Breast epithelium (tissue), 4 donors: ENCODE data around the gene SPATA33. TPM values are rescaled to one million over a fixed set of nuclear protein-coding genes. Genes with fewer than 3 reads are reported as not detected.

Experiments
- DNase-seq, 2 donors: peaks; one replicate each; pipeline ENCODE4 v3.0.0-alpha.2; 2019; ENCODE audit warnings: low spot score in 2 of 2
- H3K27ac ChIP-seq, 2 donors: fragments of 200-600 bp; sonication (generic) in 1 of 2; one replicate each; pipeline ENCODE4 v1.5.1; 2016 to 2019; ENCODE audit warnings: mild to moderate bottlenecking in 1 of 2
- H3K27me3 ChIP-seq, 2 donors: fragments of 200-600 bp; sonication (generic) in 1 of 2; one replicate each; pipeline versions ENCODE4 v1.5.1 to v1.6.0; 2017 to 2019; ENCODE audit warnings: control low read depth in 1 of 2, mild to moderate bottlenecking in 1 of 2
- H3K36me3 ChIP-seq: fragments of 200-600 bp; one replicate; pipeline ENCODE4 v1.5.1; 2019
- H3K4me1 ChIP-seq, 2 donors: fragments of 200-600 bp; sonication (generic); one replicate each; pipeline ENCODE4 v1.5.1; 2016 to 2019; ENCODE audit warnings: control low read depth in 1 of 2
- H3K4me3 ChIP-seq, 3 donors: fragments of 200-600 bp; sonication (generic); 1 replicate in 2 of 3; 2 replicates in 1 of 3; pipeline ENCODE4 v1.5.1; 2016 to 2019; ENCODE audit warnings: mild to moderate bottlenecking in 3 of 3, moderate library complexity in 2 of 3
- H3K9me3 ChIP-seq, 2 donors: fragments of 200-600 bp; sonication (generic) in 1 of 2; one replicate each; pipeline ENCODE4 v1.5.1; 2016 to 2019; ENCODE audit warnings: control low read depth in 1 of 2
- CTCF ChIP-seq, 3 donors: fragments of 450-650 bp; IDR thresholded peaks; one replicate each; pipeline ENCODE4 v1.5.1; 2016 to 2017; ENCODE audit warnings: antibody characterized with exemption in 3 of 3, mild to moderate bottlenecking in 3 of 3, moderate library complexity in 3 of 3
- POLR2A ChIP-seq: fragments of 450-650 bp; IDR thresholded peaks from one replicate; pipeline ENCODE4 v1.6.1; 2016; ENCODE audit warnings: antibody characterized with exemption, mild to moderate bottlenecking, moderate library complexity
- POLR2AphosphoS5 ChIP-seq, 3 donors: sonication (generic); formaldehyde crosslinking; IDR thresholded peaks; one replicate each; pipeline ENCODE4 v1.6.1; 2017; ENCODE audit warnings: antibody characterized with exemption in 3 of 3
- intact Hi-C: fragments of 100-400 bp; cut with DNase I; formaldehyde crosslinking; loops from one replicate; pipeline ENCODE4 v1.15.1; 2023; ENCODE audit warnings: low total_unique reads
- total RNA-seq, 3 donors: library from RNA; depleted of rRNA; stranded (reverse); fragments of >200 nt; gene quantifications; one replicate each; pipeline ENCODE4 v1.1.0, GENCODE V29; 2016

The SPATA33 gene
- total RNA-seq, 3 donors from 2014 or later, result 3.8 to 7.2 (median 5.9) TPM

GRCh38 chr16:89617036-89617435, 40.6 kb upstream of the SPATA33 start:
- Histone ChIP-seq H3K9me3 (no peaks in the 10 kb centered on the region), H3K27ac (peak overlapping the region in 1 of 2 donors; percentile 25), H3K27me3 (peaks cover 0 to 17% of the 10 kb centered on the region in 2 donors), H3K4me1 (no peaks in the 10 kb centered on the region), H3K36me3 (no peaks in the 10 kb centered on the region), H3K4me3 (no peak overlapping the region)
- intact Hi-C loops, result no loop called here
- no peak for TF ChIP-seq POLR2A
- no peak for TF ChIP-seq CTCF (IDR thresholded peaks at IDR 0.05)
- TF ChIP-seq POLR2AphosphoS5 (IDR thresholded peaks at IDR 0.05), result no peak
- DNase-seq, result no peak

- Histone ChIP-seq H3K4me3 (no peak overlapping the region), H3K9me3 (no peaks in the 10 kb centered on the region), H3K36me3 (no peaks in the 10 kb centered on the region), H3K27ac (no peak overlapping the region), H3K27me3 (peaks cover 0 to 17% of the 10 kb centered on the region in 2 donors), H3K4me1 (no peaks in the 10 kb centered on the region)
- intact Hi-C loops, result no loop called here
- TF ChIP-seq POLR2A (no peak), POLR2AphosphoS5 (IDR thresholded peaks at IDR 0.05) (no peak), CTCF (IDR thresholded peaks at IDR 0.05) (no peak)
- DNase-seq, result no peak
These were observed 39.3 kb upstream of the SPATA33 start for GRCh38 chr16:89618109-89618998.

GRCh38 chr16:89619840-89620239, 37.8 kb upstream of the SPATA33 start:
- no peak for DNase-seq
- Histone ChIP-seq H3K36me3 (no peaks in the 10 kb centered on the region), H3K27ac (no peak overlapping the region), H3K27me3 (peaks cover 0 to 17% of the 10 kb centered on the region in 2 donors), H3K4me1 (no peaks in the 10 kb centered on the region), H3K9me3 (no peaks in the 10 kb centered on the region), H3K4me3 (no peak overlapping the region)
- TF ChIP-seq POLR2AphosphoS5 (IDR thresholded peaks at IDR 0.05), result no peak
- TF ChIP-seq POLR2A, result no peak
- no peak for TF ChIP-seq CTCF (IDR thresholded peaks at IDR 0.05)
- intact Hi-C loops, result loop anchor here (10.0 kb wide), 1 partner anchor 445 kb away; the partner anchor contains the start of gene CDH15

- H3K36me3 ChIP-seq, result no peaks in the 10 kb centered on the region
- no peak for DNase-seq
- TF ChIP-seq POLR2A (no peak), POLR2AphosphoS5 (IDR thresholded peaks at IDR 0.05) (no peak), CTCF (IDR thresholded peaks at IDR 0.05) (no peak)
- intact Hi-C loops, result loop anchor here (10.0 kb wide), 1 partner anchor 446 kb away; the partner anchor contains the start of gene CDH15
- no peaks in the 10 kb centered on the region for H3K9me3 ChIP-seq
- peaks cover 0 to 13% of the 10 kb centered on the region in 2 donors for H3K27me3 ChIP-seq
- no peak overlapping the region for H3K27ac ChIP-seq
- H3K4me3 ChIP-seq, result no peak overlapping the region
- no peaks in the 10 kb centered on the region for H3K4me1 ChIP-seq
These were observed 37.2 kb upstream of the SPATA33 start for GRCh38 chr16:89620406-89620841.

GRCh38 chr16:89621136-89621697, 36.4 kb upstream of the SPATA33 start:
- Histone ChIP-seq H3K27ac (no peak overlapping the region), H3K27me3 (peaks cover 0 to 10% of the 10 kb centered on the region in 2 donors), H3K36me3 (no peaks in the 10 kb centered on the region), H3K4me3 (no peak overlapping the region), H3K4me1 (no peaks in the 10 kb centered on the region), H3K9me3 (no peaks in the 10 kb centered on the region)
- no peak for TF ChIP-seq POLR2A
- TF ChIP-seq POLR2AphosphoS5 (IDR thresholded peaks at IDR 0.05), result no peak
- TF ChIP-seq CTCF (IDR thresholded peaks at IDR 0.05), result no peak
- intact Hi-C loops, result loop anchor here (10.0 kb wide), 1 partner anchor 446 kb away; the partner anchor contains the start of gene CDH15
- DNase-seq, result no peak
